ENCODE data around the gene TMEM184B. TPM values are rescaled to one million over a fixed set of nuclear protein-coding genes. Genes with fewer than 3 reads are reported as not detected.
A peak's percentile ranks its signal among the peaks of the same experiment; 100 is the strongest.

The TMEM184B gene
- total RNA-seq, 1 donor from 2014 or later, result 88.0 TPM

DNA sequence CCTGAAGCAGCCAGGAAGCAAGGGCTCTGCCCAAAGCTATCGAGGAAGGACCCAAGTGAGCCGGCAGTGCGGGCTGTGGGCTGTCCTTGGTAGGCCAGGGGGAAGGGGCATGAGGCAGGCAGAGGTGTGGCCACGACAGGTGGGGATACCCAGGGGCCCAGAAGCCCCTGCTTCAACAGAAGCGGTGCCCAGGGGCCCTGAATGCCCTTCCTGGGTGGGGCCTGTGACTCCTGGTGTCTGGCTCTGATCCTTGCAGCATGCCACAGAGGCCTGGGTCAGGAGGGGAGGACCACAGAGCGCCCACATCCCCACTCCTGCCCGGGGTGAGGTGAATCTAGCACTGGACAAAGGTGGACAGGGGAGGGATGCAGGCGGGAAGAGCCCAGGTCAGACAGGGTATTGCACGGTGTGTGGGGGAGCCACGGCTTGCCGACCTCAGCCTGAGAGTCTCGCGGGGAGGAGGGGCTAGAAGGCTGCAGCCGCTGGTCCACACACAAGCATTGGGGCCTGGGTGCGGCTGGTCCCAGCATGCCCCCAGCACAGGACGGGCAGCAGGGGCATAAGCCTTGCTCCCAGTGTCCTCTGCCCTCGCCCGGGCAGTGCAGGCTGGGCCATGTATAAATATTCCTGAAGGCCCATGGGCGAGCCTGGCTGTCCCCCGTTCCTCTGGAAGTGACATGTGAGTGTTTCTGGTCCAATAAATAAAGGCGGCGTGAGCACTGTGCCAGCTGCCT lies 52.0 kb downstream of the TMEM184B start:
- Mint-ChIP-seq H3K4me1 (ENCODE audit: unreplicated experiment) (peaks cover 50% of the 10 kb centered on the region), H3K27me3 (ENCODE audit: unreplicated experiment) (no peaks in the 10 kb centered on the region), H3K27ac (ENCODE audit: unreplicated experiment) (peak overlapping the region; percentile 92), H3K4me3 (ENCODE audit: unreplicated experiment) (no peak overlapping the region), H3K9me3 (ENCODE audit: unreplicated experiment) (no peaks in the 10 kb centered on the region), H3K36me3 (ENCODE audit: unreplicated experiment) (peaks cover 17% of the 10 kb centered on the region)
- no peak for DNase-seq (ENCODE audit: extremely low spot score, unreplicated experiment)
- TF ChIP-seq, protein P1, sequence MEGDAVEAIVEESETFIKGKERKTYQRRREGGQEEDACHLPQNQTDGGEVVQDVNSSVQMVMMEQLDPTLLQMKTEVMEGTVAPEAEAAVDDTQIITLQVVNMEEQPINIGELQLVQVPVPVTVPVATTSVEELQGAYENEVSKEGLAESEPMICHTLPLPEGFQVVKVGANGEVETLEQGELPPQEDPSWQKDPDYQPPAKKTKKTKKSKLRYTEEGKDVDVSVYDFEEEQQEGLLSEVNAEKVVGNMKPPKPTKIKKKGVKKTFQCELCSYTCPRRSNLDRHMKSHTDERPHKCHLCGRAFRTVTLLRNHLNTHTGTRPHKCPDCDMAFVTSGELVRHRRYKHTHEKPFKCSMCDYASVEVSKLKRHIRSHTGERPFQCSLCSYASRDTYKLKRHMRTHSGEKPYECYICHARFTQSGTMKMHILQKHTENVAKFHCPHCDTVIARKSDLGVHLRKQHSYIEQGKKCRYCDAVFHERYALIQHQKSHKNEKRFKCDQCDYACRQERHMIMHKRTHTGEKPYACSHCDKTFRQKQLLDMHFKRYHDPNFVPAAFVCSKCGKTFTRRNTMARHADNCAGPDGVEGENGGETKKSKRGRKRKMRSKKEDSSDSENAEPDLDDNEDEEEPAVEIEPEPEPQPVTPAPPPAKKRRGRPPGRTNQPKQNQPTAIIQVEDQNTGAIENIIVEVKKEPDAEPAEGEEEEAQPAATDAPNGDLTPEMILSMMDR (IDR thresholded peaks at IDR 0.05), result no peak

DNA sequence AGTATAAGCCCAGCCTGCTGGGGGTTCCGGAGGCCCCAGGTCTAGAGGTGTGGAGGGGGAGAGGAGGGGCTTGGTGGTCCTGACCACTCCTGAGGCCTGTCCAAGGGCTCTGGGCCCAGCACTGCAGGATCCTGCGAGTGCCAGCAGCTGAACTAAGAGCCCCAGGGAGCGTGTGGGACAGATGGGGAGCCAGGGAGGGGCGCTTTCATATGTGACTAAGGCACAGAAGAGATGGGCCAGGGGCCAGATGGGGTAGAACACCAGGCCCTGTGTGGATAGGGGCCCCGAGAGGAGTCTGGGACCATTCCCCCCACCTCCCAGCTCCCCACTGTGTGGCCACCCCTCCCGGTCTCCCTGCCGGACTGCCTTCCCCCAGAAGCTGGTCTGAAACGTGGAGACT lies 52.6 kb downstream of the TMEM184B start:
- Mint-ChIP-seq H3K4me1 (ENCODE audit: unreplicated experiment) (peaks cover 52% of the 10 kb centered on the region), H3K4me3 (ENCODE audit: unreplicated experiment) (no peak overlapping the region), H3K27me3 (ENCODE audit: unreplicated experiment) (no peaks in the 10 kb centered on the region), H3K27ac (ENCODE audit: unreplicated experiment) (peak overlapping the region; percentile 92), H3K9me3 (ENCODE audit: unreplicated experiment) (no peaks in the 10 kb centered on the region), H3K36me3 (ENCODE audit: unreplicated experiment) (peaks cover 15% of the 10 kb centered on the region)
- TF ChIP-seq, protein P1 (IDR thresholded peaks at IDR 0.05), result no peak
- DNase-seq (ENCODE audit: extremely low spot score, unreplicated experiment), result no peak

DNA sequence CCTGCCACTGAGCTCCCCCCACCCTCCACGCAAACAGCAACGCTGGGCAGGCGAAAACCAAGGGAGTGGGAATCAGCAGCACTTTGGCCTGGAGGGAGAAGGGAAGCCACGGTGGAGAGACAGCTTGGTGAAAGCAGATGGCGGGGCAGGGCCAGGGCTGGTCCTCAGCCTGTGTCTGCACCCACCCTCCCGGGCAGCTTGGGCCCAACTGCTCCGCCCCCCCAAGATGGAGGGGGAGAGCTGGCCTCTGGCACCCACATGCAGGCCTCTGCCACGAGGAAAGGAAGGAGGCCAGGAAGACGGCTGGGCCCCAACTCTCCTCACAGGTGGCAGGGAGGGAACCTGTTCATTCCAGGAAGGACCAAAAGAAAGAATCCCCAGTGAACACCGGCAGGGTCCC lies 53.2 kb downstream of the TMEM184B start:
- H3K36me3 Mint-ChIP-seq (ENCODE audit: unreplicated experiment), result peaks cover 13% of the 10 kb centered on the region
- no peaks in the 10 kb centered on the region for H3K9me3 Mint-ChIP-seq (ENCODE audit: unreplicated experiment)
- peak overlapping the region; percentile 92 for H3K27ac Mint-ChIP-seq (ENCODE audit: unreplicated experiment)
- H3K4me3 Mint-ChIP-seq (ENCODE audit: unreplicated experiment), result no peak overlapping the region
- TF ChIP-seq, protein P1 (IDR thresholded peaks at IDR 0.05), result no peak
- DNase-seq (ENCODE audit: extremely low spot score, unreplicated experiment), result no peak
- H3K27me3 Mint-ChIP-seq (ENCODE audit: unreplicated experiment), result no peaks in the 10 kb centered on the region
- peaks cover 57% of the 10 kb centered on the region for H3K4me1 Mint-ChIP-seq (ENCODE audit: unreplicated experiment)

DNA sequence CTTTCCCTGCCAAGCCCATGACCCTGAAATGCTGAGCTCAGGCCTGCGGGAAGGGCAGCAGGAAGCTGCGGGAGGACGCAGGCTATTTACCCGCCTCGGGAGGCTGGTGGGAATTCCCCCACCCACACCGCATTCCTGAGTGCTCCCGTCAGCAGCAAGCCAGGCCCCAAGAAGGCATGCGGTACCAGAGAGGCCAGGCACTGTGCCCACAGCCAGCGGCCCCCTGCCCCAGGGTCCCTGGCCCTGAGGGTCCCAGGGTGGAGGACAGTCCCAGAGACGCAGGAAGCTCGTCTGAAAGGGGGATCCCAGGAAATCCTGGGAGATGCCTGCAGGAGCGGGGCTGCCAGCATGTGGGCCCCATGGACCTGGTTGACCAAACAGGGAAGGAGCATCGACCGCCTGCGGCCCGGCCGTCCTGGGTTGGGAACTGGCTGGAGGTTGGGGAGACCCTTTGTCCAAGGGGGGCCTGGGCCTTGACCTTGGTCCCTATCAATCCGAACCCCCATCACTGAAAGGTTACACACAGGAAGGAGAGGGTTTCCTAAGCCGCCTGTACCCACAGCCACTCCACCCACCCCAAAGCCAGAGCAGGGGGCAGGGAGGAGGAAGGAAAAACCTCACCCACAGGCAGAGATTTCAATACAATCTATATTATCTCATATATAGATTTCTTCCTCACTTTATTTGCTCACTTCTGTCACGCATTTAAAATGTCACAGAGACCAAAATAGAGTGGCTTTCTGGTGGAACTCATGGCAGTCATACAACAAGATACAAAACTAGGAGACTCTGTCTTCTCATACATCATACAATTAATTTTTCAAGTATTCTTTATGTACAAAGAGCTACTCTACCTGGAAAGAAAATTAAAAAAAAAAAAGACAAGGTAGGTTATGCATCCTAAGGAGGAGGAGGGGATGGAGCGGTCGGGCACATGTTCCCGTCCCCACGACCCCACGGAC lies 53.9 kb downstream of the TMEM184B start:
- H3K36me3 Mint-ChIP-seq (ENCODE audit: unreplicated experiment), result peaks cover 13% of the 10 kb centered on the region
- peak overlapping the region; percentile 92 for H3K27ac Mint-ChIP-seq (ENCODE audit: unreplicated experiment)
- peaks cover 59% of the 10 kb centered on the region for H3K4me1 Mint-ChIP-seq (ENCODE audit: unreplicated experiment)
- H3K27me3 Mint-ChIP-seq (ENCODE audit: unreplicated experiment), result no peaks in the 10 kb centered on the region
- no peaks in the 10 kb centered on the region for H3K9me3 Mint-ChIP-seq (ENCODE audit: unreplicated experiment)
- no peak overlapping the region for H3K4me3 Mint-ChIP-seq (ENCODE audit: unreplicated experiment)
- TF ChIP-seq, protein P1 (IDR thresholded peaks at IDR 0.05), result no peak
- peak; percentile 92 for DNase-seq (ENCODE audit: extremely low spot score, unreplicated experiment)

All from osteocyte (in vitro differentiated cells).